ENCODE results near the gene LRCOL1. TPM values are rescaled to one million over a fixed set of nuclear protein-coding genes. Genes with fewer than 3 reads are reported as not detected.

LRCOL1 gene
- total RNA-seq, 2 experiments from 2014 or later: not detected

DNA sequence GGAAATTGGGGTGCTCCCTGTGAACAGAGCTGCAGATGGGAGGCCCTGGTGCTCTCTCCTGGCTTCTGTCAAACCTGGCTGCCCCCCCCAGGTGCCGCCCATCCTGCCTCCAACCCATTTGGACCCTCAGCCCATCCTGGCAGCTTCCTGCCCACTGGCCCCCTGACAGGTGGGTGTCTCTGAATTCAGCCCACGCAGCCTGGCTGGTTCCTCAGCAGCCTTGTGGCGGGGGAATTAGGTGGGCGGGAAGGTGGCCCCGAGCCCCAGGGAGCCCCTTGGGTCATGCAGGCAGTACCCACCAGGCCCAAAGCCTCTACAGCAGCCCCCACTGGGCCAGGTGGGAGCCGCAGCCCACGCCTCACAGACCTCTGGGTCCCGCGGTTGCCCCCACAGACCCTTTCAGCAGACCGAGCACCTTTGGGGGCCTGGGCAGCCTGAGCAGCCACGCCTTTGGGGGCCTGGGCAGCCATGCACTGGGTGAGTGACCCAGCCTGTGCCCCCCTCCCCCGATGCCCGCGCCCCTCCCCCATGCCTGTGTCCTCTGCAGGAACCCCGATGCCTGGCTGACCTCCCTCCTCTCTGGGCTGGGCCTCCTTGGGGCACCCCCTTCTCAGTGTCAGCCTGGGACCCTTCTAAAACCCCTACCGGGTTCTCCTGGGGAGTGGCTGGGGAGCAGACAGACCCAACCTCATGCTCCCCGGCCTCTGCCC lies 28.9 kb downstream of the LRCOL1 start:
- ATAC-seq (ENCODE audit: poor library complexity): no peak
- intact Hi-C loops (cut with DNase I, micrococcal nuclease): no loop called here
- Mint-ChIP-seq H3K4me1 (ENCODE audit: low read depth) (no peaks in the 10 kb centered on the region), H3K27me3 (no peaks in the 10 kb centered on the region), H3K36me3 (ENCODE audit: low read depth) (peaks cover 33% of the 10 kb centered on the region), H3K27ac (no peak overlapping the region), H3K9me3 (no peaks in the 10 kb centered on the region), H3K4me3 (no peak overlapping the region)
- ChIA-PET POLR2A (no interaction called here), CTCF (no interaction called here)
- Histone ChIP-seq H3K27me3 (ENCODE audit: control insufficient read depth in 1 of 2, insufficient read depth in 2 of 2, low read length in 2 of 2) (no peaks in the 10 kb centered on the region), H3K27ac (ENCODE audit: low read depth in 1 of 2, low read length in 2 of 2) (no peak overlapping the region), H3K4me1 (ENCODE audit: insufficient read depth, low read length) (no peaks in the 10 kb centered on the region), H3K9me3 (ENCODE audit: control insufficient read depth in 1 of 2, insufficient read depth in 1 of 2, low read length in 2 of 2) (peaks cover 0 to 5% of the 10 kb centered on the region in 2 experiments), H3K4me3 (ENCODE audit: low read length) (no peak overlapping the region), H3K36me3 (ENCODE audit: insufficient read depth, low read length) (peaks cover 18% of the 10 kb centered on the region)
- TF ChIP-seq CTCF (IDR thresholded peaks at IDR 0.05): no peak
- no peak for DNase-seq

GRCh38 chr12:132580701-132581292 lies 29.6 kb downstream of the LRCOL1 start:
- Mint-ChIP-seq H3K9me3 (no peaks in the 10 kb centered on the region), H3K4me3 (no peak overlapping the region), H3K36me3 (ENCODE audit: low read depth) (peaks cover 35% of the 10 kb centered on the region), H3K4me1 (ENCODE audit: low read depth) (no peaks in the 10 kb centered on the region), H3K27me3 (no peaks in the 10 kb centered on the region), H3K27ac (no peak overlapping the region)
- Histone ChIP-seq H3K9me3 (ENCODE audit: control insufficient read depth in 1 of 2, insufficient read depth in 1 of 2, low read length in 2 of 2) (peaks cover 0 to 5% of the 10 kb centered on the region in 2 experiments), H3K36me3 (ENCODE audit: insufficient read depth, low read length) (peaks cover 20% of the 10 kb centered on the region), H3K27ac (ENCODE audit: low read depth in 1 of 2, low read length in 2 of 2) (no peak overlapping the region), H3K4me3 (ENCODE audit: low read length) (no peak overlapping the region), H3K27me3 (ENCODE audit: control insufficient read depth in 1 of 2, insufficient read depth in 2 of 2, low read length in 2 of 2) (no peaks in the 10 kb centered on the region), H3K4me1 (ENCODE audit: insufficient read depth, low read length) (no peaks in the 10 kb centered on the region)
- TF ChIP-seq CTCF (IDR thresholded peaks at IDR 0.05): no peak
- ATAC-seq (ENCODE audit: poor library complexity) (no peak), DNase-seq (no peak)
- ChIA-PET CTCF (interaction anchor here (1.1 kb wide), 1 partner anchor 20 kb away, joined by 3 read pairs; no protein-coding TSS in a partner anchor), POLR2A (no interaction called here)
- intact Hi-C loops (cut with DNase I, micrococcal nuclease): no loop called here

DNA sequence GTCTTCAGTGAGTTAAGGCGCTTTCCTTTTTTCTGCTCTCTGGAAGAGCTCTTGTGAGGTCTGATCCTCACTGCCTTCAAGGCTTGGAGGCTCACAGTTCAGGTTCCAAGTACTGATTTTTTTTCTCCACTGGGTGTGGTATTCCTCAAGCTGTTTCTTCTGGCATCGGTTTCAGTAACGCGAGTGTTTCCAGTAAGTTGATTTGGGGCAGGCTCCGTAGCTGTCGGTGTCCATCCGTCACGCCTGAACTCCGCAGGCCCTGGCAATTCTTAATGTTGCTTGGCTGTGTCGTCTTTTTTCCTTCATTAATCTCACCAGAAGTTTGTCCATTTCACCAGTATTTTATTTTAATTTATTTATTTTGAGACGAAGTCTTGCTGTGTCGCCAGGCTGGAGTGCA lies 30.6 kb downstream of the LRCOL1 start:
- no peak overlapping the region for H3K4me3 Mint-ChIP-seq
- Histone ChIP-seq H3K27me3 (ENCODE audit: control insufficient read depth in 1 of 2, insufficient read depth in 2 of 2, low read length in 2 of 2) (no peaks in the 10 kb centered on the region), H3K9me3 (ENCODE audit: control insufficient read depth in 1 of 2, insufficient read depth in 1 of 2, low read length in 2 of 2) (peaks cover 0 to 5% of the 10 kb centered on the region in 2 experiments), H3K27ac (ENCODE audit: low read depth in 1 of 2, low read length in 2 of 2) (no peak overlapping the region), H3K36me3 (ENCODE audit: insufficient read depth, low read length) (peaks cover 25% of the 10 kb centered on the region), H3K4me1 (ENCODE audit: insufficient read depth, low read length) (no peaks in the 10 kb centered on the region), H3K4me3 (ENCODE audit: low read length) (no peak overlapping the region)
- no peak for TF ChIP-seq CTCF (IDR thresholded peaks at IDR 0.05)
- POLR2A ChIA-PET: no interaction called here
- CTCF ChIA-PET: interaction anchor here (1.1 kb wide), 1 partner anchor 19 kb away, joined by 3 read pairs; no protein-coding TSS in a partner anchor
- no peak for DNase-seq
- no peaks in the 10 kb centered on the region for H3K27me3 Mint-ChIP-seq
- no peaks in the 10 kb centered on the region for H3K4me1 Mint-ChIP-seq (ENCODE audit: low read depth)
- ATAC-seq (ENCODE audit: poor library complexity): no peak
- intact Hi-C loops (cut with DNase I, micrococcal nuclease): no loop called here
- no peak overlapping the region for H3K27ac Mint-ChIP-seq
- no peaks in the 10 kb centered on the region for H3K9me3 Mint-ChIP-seq
- peaks cover 43% of the 10 kb centered on the region for H3K36me3 Mint-ChIP-seq (ENCODE audit: low read depth)
